Gastrocnemius medialis (tissue), 4 donors: ENCODE measurements around the gene LHFPL2. TPM values are rescaled to one million over a fixed set of nuclear protein-coding genes. Genes with fewer than 3 reads are reported as not detected.

ENCODE experiments used
- ATAC-seq, 2 donors: fragments of 150-250 bp; one replicate each; pipeline ENCODE4 v1.9.1; 2016
- DNase-seq, 2 donors: peaks; one replicate each; pipeline ENCODE4 v3.0.0-alpha.2; 2019
- H3K27ac ChIP-seq, 4 donors: fragments of 200-600 bp; sonication (generic); 1 replicate in 1 of 4; 2 replicates in 3 of 4; pipeline ENCODE4 v1.5.1; 2016 to 2018; ENCODE audit warnings: mild to moderate bottlenecking in 2 of 4, moderate library complexity in 1 of 4
- H3K27me3 ChIP-seq, 3 donors: fragments of 200-600 bp; sonication (generic) in 2 of 3; 1 replicate in 1 of 3; 2 replicates in 2 of 3; pipeline versions ENCODE4 v1.5.1 to v1.6.0; 2016 to 2019; ENCODE audit warnings: mild to moderate bottlenecking in 1 of 3, moderate library complexity in 1 of 3
- H3K36me3 ChIP-seq, 2 donors: fragments of 200-600 bp; sonication (generic) in 1 of 2; one replicate each; pipeline ENCODE4 v1.5.1; 2017 to 2018
- H3K4me1 ChIP-seq, 2 donors: fragments of 200-600 bp; sonication (generic) in 1 of 2; one replicate each; pipeline ENCODE4 v1.5.1; 2016 to 2017; ENCODE audit warnings: mild to moderate bottlenecking in 2 of 2
- H3K4me3 ChIP-seq, 4 donors: fragments of 200-600 bp; sonication (generic) in 3 of 4; 1 replicate in 1 of 4; 2 replicates in 3 of 4; pipeline ENCODE4 v1.5.1; 2016 to 2019; ENCODE audit warnings: mild to moderate bottlenecking in 2 of 4
- H3K9me3 ChIP-seq, 3 donors: fragments of 200-600 bp; sonication (generic) in 2 of 3; 1 replicate in 1 of 3; 2 replicates in 2 of 3; pipeline ENCODE4 v1.5.1; 2016 to 2019
- POLR2A ChIP-seq, 2 donors: fragments of 450-650 bp; IDR thresholded peaks; one replicate each; pipeline ENCODE4 v1.6.1; 2017; ENCODE audit warnings: antibody characterized with exemption in 2 of 2, mild to moderate bottlenecking in 2 of 2, moderate library complexity in 2 of 2
- in situ Hi-C, 4 donors: fragments of 200-750 bp; cut with MboI; loops; one replicate each; pipeline versions ENCODE4 v1.15.0 to v1.8.0; 2017; ENCODE audit warnings: low sequenced_read_pairs in 4 of 4
- intact Hi-C: fragments of 100-400 bp; cut with DNase I; formaldehyde crosslinking; loops from one replicate; pipeline ENCODE4 v1.15.1; 2023; ENCODE audit warnings: low total_unique reads
- total RNA-seq, 4 donors: library from RNA; depleted of rRNA; stranded (reverse); fragments of >200 nt; gene quantifications; one replicate each; pipeline versions ENCODE4 v1.1.0 to v1.2.3, GENCODE V29; 2016
- TF ChIP-seq, protein P1 (sequence below), 5 experiments: fragments of 450-650 bp in 3 of 5; fragments of 200-600 bp in 2 of 5; sonication (generic) in 2 of 5; IDR thresholded peaks in 4 of 5; conservative IDR thresholded peaks in 1 of 5; 1 replicate in 4 of 5; 2 replicates in 1 of 5; pipeline ENCODE4 v1.5.1; 2016 to 2019; ENCODE audit warnings: antibody characterized with exemption in 5 of 5, mild to moderate bottlenecking in 3 of 5, moderate library complexity in 3 of 5

The LHFPL2 gene
- total RNA-seq, 4 donors from 2014 or later = 3.4 to 4.7 (median 3.5) TPM

DNA sequence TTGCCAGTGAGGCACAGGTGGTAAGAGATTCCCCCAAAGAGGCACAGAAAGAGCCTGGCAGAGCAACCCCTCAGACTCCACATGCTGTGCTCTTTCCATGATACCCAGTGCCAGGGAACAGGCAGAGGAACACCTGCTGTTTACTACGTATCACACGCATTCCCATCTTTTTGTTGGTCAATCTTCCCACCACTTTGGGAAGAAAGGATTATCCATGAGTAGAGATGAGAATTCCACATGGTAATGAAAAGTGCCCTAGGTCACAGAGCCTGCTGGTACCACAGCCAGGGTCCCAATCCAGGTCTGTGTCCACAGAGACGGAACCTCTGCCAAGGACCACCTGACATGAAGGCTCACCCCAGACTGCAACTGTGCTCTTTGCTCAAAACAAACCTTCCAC, 86.6 kb downstream of the LHFPL2 start:
- Histone ChIP-seq H3K27ac (no peak overlapping the region), H3K27me3 (no peaks in the 10 kb centered on the region), H3K9me3 (no peaks in the 10 kb centered on the region), H3K4me3 (no peak overlapping the region), H3K36me3 (no peaks in the 10 kb centered on the region), H3K4me1 (peaks cover 0 to 11% of the 10 kb centered on the region in 2 donors)
- in situ Hi-C loops = no loop called here
- intact Hi-C loops = no loop called here
- ATAC-seq (no peak), DNase-seq (no peak)
- TF ChIP-seq POLR2A (IDR thresholded peaks at IDR 0.05) = no peak
- TF ChIP-seq, protein P1, sequence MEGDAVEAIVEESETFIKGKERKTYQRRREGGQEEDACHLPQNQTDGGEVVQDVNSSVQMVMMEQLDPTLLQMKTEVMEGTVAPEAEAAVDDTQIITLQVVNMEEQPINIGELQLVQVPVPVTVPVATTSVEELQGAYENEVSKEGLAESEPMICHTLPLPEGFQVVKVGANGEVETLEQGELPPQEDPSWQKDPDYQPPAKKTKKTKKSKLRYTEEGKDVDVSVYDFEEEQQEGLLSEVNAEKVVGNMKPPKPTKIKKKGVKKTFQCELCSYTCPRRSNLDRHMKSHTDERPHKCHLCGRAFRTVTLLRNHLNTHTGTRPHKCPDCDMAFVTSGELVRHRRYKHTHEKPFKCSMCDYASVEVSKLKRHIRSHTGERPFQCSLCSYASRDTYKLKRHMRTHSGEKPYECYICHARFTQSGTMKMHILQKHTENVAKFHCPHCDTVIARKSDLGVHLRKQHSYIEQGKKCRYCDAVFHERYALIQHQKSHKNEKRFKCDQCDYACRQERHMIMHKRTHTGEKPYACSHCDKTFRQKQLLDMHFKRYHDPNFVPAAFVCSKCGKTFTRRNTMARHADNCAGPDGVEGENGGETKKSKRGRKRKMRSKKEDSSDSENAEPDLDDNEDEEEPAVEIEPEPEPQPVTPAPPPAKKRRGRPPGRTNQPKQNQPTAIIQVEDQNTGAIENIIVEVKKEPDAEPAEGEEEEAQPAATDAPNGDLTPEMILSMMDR (IDR thresholded peaks at IDR 0.05 in 4 of 5, conservative IDR thresholded peaks at IDR 0.05 in 1 of 5) = no peak

DNA sequence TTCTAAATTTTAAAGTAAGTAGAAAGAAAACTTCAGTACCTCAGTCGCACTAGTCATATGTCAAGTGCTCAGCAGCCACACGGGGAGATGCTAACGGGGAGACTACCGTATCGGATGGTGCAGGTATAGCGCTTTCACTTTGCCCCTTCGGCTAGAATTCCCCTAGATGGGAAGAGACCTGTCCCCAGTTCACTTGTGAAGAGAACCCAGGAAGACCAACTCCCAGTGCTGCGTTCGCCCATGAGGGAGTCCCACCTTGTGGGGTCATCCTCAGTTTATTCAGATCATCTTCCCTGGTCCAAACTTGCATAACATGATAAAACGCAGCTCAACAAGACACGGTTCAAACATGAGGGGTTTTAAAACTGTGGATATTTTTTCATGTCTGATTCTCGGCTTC, 87.3 kb downstream of the LHFPL2 start:
- H3K27me3 ChIP-seq = no peaks in the 10 kb centered on the region
- no peak overlapping the region for H3K4me3 ChIP-seq
- intact Hi-C loops = no loop called here
- in situ Hi-C loops = no loop called here
- H3K9me3 ChIP-seq = no peaks in the 10 kb centered on the region
- H3K4me1 ChIP-seq = peaks cover 0 to 12% of the 10 kb centered on the region in 2 donors
- H3K27ac ChIP-seq = no peak overlapping the region
- no peak for TF ChIP-seq POLR2A (IDR thresholded peaks at IDR 0.05)
- ATAC-seq (no peak), DNase-seq (no peak)
- H3K36me3 ChIP-seq = no peaks in the 10 kb centered on the region

DNA sequence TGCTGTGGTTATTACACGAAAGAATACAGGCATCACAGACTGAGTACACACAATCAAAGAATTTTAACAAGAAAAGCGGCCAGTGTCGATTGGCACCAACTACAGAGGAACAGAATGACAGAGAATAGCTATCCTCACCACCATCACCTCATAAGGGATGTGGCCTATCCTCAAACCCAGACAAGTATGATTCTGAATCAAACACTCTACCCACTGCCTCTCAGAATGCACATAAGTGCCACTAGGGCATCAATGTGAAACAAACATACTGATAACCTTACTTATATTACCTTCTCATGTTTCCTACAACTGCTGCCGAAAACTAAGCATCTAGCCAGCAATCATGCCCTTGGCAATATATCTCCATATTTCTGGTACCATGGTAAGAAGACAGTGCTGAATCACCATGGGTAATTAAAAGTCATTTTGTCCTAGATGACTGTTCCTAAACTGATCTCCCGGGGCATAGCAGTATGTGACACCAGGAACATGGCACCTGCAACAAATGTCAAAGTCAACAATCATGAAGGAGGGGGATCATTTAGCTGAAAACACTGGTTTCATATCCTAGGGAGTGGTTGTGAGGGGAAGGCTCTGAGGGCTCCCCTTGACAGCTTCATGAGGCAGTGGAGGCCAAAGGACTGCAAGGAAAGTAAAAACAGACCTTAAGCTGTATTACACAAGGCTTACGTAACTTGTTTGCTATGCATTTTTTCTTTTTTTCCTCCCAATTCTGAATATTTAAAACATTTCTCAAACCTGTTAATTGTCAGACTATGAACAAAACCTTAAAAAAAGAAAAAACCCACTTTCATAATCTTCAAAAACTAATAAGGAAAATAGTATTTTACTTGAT, 88.3 kb downstream of the LHFPL2 start:
- ATAC-seq (peak in 1 of 2 donors; percentile 48), DNase-seq (no peak)
- H3K27me3 ChIP-seq = no peaks in the 10 kb centered on the region
- H3K4me3 ChIP-seq = no peak overlapping the region
- intact Hi-C loops = loop anchor here (5.0 kb wide), 1 partner anchor 32 kb away; no protein-coding TSS in a partner anchor
- no peaks in the 10 kb centered on the region for H3K9me3 ChIP-seq
- in situ Hi-C loops = loop anchor here in 1 of 4 donors (10.0 kb wide), 1 partner anchor 85 kb away; the partner anchor contains the start of gene LHFPL2
- no peak overlapping the region for H3K27ac ChIP-seq
- peaks cover 0 to 12% of the 10 kb centered on the region in 2 donors for H3K4me1 ChIP-seq
- TF ChIP-seq, protein P1 (IDR thresholded peaks at IDR 0.05 in 4 of 5, conservative IDR thresholded peaks at IDR 0.05 in 1 of 5) = no peak
- no peak for TF ChIP-seq POLR2A (IDR thresholded peaks at IDR 0.05)
- no peaks in the 10 kb centered on the region for H3K36me3 ChIP-seq

DNA sequence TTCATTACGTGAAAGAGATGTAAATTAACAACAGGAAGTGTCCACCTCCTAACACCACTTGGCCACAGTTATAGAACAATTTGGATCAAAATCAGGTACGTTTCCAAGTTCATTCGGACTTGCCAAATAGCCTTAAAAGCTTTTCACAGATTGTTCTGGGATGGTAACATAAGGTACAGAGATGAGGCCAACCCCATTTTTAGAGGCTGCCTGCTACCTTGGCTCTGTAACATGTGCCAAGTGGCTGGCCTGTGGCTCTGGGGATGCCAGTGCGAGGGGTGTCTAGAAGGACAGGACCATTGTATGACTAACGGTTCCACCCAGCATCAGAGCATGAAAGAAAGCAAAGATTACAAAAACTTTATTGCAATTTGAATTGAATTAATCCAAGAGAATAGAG, 91.0 kb downstream of the LHFPL2 start:
- no peak overlapping the region for H3K4me3 ChIP-seq
- peak in 1 of 2 donors; percentile 48 for ATAC-seq
- H3K4me1 ChIP-seq = peaks cover 5 to 22% of the 10 kb centered on the region in 2 donors
- DNase-seq = no peak
- H3K27ac ChIP-seq = peak overlapping the region in 1 of 4 donors; percentile 14
- no peaks in the 10 kb centered on the region for H3K36me3 ChIP-seq
- intact Hi-C loops = loop anchor here (5.0 kb wide), 1 partner anchor 35 kb away; no protein-coding TSS in a partner anchor
- TF ChIP-seq, protein P1 (IDR thresholded peaks at IDR 0.05 in 4 of 5, conservative IDR thresholded peaks at IDR 0.05 in 1 of 5) = no peak
- no peak for TF ChIP-seq POLR2A (IDR thresholded peaks at IDR 0.05)
- in situ Hi-C loops = loop anchor here in 1 of 4 donors (10.0 kb wide), 1 partner anchor 87 kb away; the partner anchor contains the start of gene LHFPL2
- H3K27me3 ChIP-seq = no peaks in the 10 kb centered on the region
- H3K9me3 ChIP-seq = no peaks in the 10 kb centered on the region

DNA sequence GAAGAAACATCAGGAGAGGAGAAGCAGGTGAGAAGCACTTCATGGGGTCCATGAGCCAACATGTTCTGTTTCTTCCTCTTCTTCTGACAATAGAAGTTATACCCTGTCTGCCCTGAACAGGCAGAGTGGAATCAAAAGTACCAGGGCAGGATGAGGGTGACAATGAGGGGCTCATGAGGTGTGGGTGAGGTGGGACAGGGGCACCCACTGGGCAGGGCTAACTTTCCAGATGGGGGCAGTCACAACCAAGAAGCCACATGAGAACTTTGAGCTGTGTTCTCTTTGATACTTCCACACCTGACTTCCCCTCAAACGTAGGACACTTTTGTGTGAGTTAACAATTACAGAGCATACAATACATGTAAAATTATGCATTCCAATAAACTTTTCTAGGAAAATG, 92.7 kb downstream of the LHFPL2 start:
- Histone ChIP-seq H3K4me3 (no peak overlapping the region), H3K4me1 (peaks cover 5 to 22% of the 10 kb centered on the region in 2 donors), H3K27me3 (no peaks in the 10 kb centered on the region), H3K27ac (no peak overlapping the region), H3K9me3 (no peaks in the 10 kb centered on the region), H3K36me3 (no peaks in the 10 kb centered on the region)
- in situ Hi-C loops (loop anchor here in 1 of 4 donors (10.0 kb wide), 1 partner anchor 89 kb away; the partner anchor contains the start of gene LHFPL2), intact Hi-C loops (loop anchor here (5.0 kb wide), 1 partner anchor 36 kb away; no protein-coding TSS in a partner anchor)
- TF ChIP-seq, protein P1 (IDR thresholded peaks at IDR 0.05 in 4 of 5, conservative IDR thresholded peaks at IDR 0.05 in 1 of 5) = no peak
- ATAC-seq (no peak), DNase-seq (no peak)
